SK-N-SH (cell line): Measurements from ENCODE around the gene CLSTN2. TPM values are rescaled to one million over a fixed set of nuclear protein-coding genes. Genes with fewer than 3 reads are reported as not detected.

Source experiments
- CTCF ChIA-PET: fragments of 300-600, 350-600 bp; formaldehyde crosslinking; extraction: SDS; loops from one replicate; lab custom pipeline; 2021; lab: Yijun Ruan, JAX
- POLR2A ChIA-PET: fragments of 350-600 bp; sonication (Branson Sonifier 250); formaldehyde crosslinking; extraction: SDS; loops from one replicate; lab custom pipeline; 2020; ENCODE audit warnings: antibody characterized with exemption, inconsistent platforms; lab: Yijun Ruan, JAX
- DNase-seq: peaks from one replicate; pipeline ENCODE4 v3.0.0; 2012
- H2AFZ ChIP-seq: fragments of 200-600 bp; sonication (generic); 2 replicates; pipeline ENCODE4 v1.8.1; 2016; ENCODE audit warnings: antibody characterized with exemption, mild to moderate bottlenecking, low read depth
- H3F3A ChIP-seq: fragments of 200-600 bp; sonication (generic); replicated peaks from 2 replicates; pipeline ENCODE3; 2016; ENCODE audit warnings: antibody characterized with exemption, mild to moderate bottlenecking; ENCODE audit not compliant: insufficient read depth
- H3K27ac ChIP-seq, 2 experiments: fragments of 200-500 bp in 1 of 2; fragments of 200-600 bp in 1 of 2; sonication (Bioruptor generic) in 1 of 2; sonication (generic), shearing (Covaris generic) in 1 of 2; 2 replicates each; pipeline versions ENCODE4 v1.5.1 to v1.6.1; 2014 to 2016; ENCODE audit warnings: low read depth in 2 of 2, inconsistent platforms in 1 of 2, low read length in 1 of 2, mild to moderate bottlenecking in 1 of 2, mixed read lengths in 1 of 2
- H3K27me3 ChIP-seq: fragments of 200-600 bp; sonication (generic), shearing (Covaris generic); 2 replicates; pipeline ENCODE4 v1.6.1; 2016; ENCODE audit warnings: mixed run types; ENCODE audit not compliant: insufficient read depth
- H3K36me3 ChIP-seq, 2 experiments: fragments of 200-500 bp in 1 of 2; fragments of 200-600 bp in 1 of 2; sonication (Bioruptor generic) in 1 of 2; sonication (generic) in 1 of 2; replicated peaks in 1 of 2; 2 replicates each; pipeline versions ENCODE3 to v1.5.1; 2014 to 2016; ENCODE audit warnings: low read length in 1 of 2, mild to moderate bottlenecking in 1 of 2; ENCODE audit not compliant: insufficient read depth in 2 of 2, control insufficient read depth in 1 of 2
- H3K4me1 ChIP-seq, 2 experiments: fragments of 200-500 bp in 1 of 2; fragments of 200-600 bp in 1 of 2; sonication (Bioruptor generic) in 1 of 2; sonication (generic), shearing (Covaris generic) in 1 of 2; 2 replicates each; pipeline versions ENCODE4 v1.5.1 to v1.6.1; 2014 to 2016; ENCODE audit warnings: low read depth in 1 of 2, low read length in 1 of 2, mixed run types in 1 of 2; ENCODE audit not compliant: insufficient read depth in 2 of 2, control insufficient read depth in 1 of 2
- H3K4me2 ChIP-seq: fragments of 200-600 bp; sonication (generic), shearing (Covaris generic); 2 replicates; pipeline ENCODE4 v1.6.1; 2017; ENCODE audit warnings: mixed run types
- H3K4me3 ChIP-seq, 2 experiments: fragments of 200-500 bp in 1 of 2; fragments of 200-600 bp in 1 of 2; sonication (Bioruptor generic) in 1 of 2; sonication (generic), shearing (Covaris generic) in 1 of 2; 2 replicates each; pipeline versions ENCODE4 v1.5.1 to v1.8.1; 2014 to 2016; ENCODE audit warnings: low read depth in 2 of 2, inconsistent platforms in 1 of 2, low read length in 1 of 2, mild to moderate bottlenecking in 1 of 2, mixed read lengths in 1 of 2, moderate library complexity in 1 of 2
- H3K79me2 ChIP-seq: fragments of 200-600 bp; sonication (generic); 2 replicates; pipeline ENCODE4 v1.8.1; 2017; ENCODE audit warnings: mild to moderate bottlenecking; ENCODE audit not compliant: insufficient read depth
- H3K9ac ChIP-seq: fragments of 200-600 bp; sonication (generic); 2 replicates; pipeline ENCODE4 v1.6.1; 2017; ENCODE audit warnings: mixed run types
- H3K9me2 ChIP-seq: fragments of 200-600 bp; sonication (generic); 2 replicates; pipeline ENCODE4 v1.6.1; 2017; ENCODE audit warnings: mixed run types
- H3K9me3 ChIP-seq: fragments of 200-600 bp; sonication (generic); 2 replicates; pipeline ENCODE4 v1.6.1; 2017; ENCODE audit warnings: mixed run types, mild to moderate bottlenecking, moderate library complexity
- H4K20me1 ChIP-seq: fragments of 200-600 bp; sonication (generic); 2 replicates; pipeline ENCODE4 v1.6.1; 2017; ENCODE audit warnings: mild to moderate bottlenecking, mixed run types; ENCODE audit not compliant: insufficient read depth
- CTCF ChIP-seq: fragments of 200-600 bp; sonication (generic); IDR thresholded peaks from 2 replicates; pipeline ENCODE4 v1.6.1; 2017; ENCODE audit warnings: antibody characterized with exemption, mild to moderate bottlenecking, moderate library complexity
- ELF1 ChIP-seq: IDR thresholded peaks from 2 replicates; pipeline ENCODE4 v1.4.0; 2012
- EP300 ChIP-seq, 2 experiments: IDR thresholded peaks; 2 replicates each; pipeline versions ENCODE4 v1.4.0 to v1.6.1; 2012; ENCODE audit warnings: borderline replicate concordance in 1 of 2, low read depth in 1 of 2, low read length in 1 of 2
- EZH2phosphoT487 ChIP-seq: fragments of 200-600 bp; sonication (generic); IDR thresholded peaks from 2 replicates; pipeline ENCODE4 v1.6.1; 2017; ENCODE audit warnings: low read depth, mixed run types, mild to moderate bottlenecking, antibody characterized with exemption, moderate library complexity, borderline replicate concordance
- FOSL2 ChIP-seq: IDR thresholded peaks from 2 replicates; pipeline ENCODE4 v1.4.0; 2012; ENCODE audit warnings: low read depth, mild to moderate bottlenecking, moderate library complexity, borderline replicate concordance
- GATA2 ChIP-seq: sonication (generic); formaldehyde crosslinking; IDR thresholded peaks from 2 replicates; pipeline ENCODE4 v1.5.0; 2020; ENCODE audit warnings: mild to moderate bottlenecking, missing genetic modification reagents
- IRF3 ChIP-seq: fragments of 150-350 bp; IDR thresholded peaks from 2 replicates; pipeline ENCODE4 v1.6.1; 2016; ENCODE audit warnings: mild to moderate bottlenecking, low read depth, low read length
- JUND ChIP-seq: IDR thresholded peaks from 2 replicates; pipeline ENCODE4 v1.4.0; 2012
- NFIC ChIP-seq: IDR thresholded peaks from 2 replicates; pipeline ENCODE4 v1.4.0; 2012; ENCODE audit warnings: borderline replicate concordance
- NRF1 ChIP-seq: IDR thresholded peaks from 2 replicates; pipeline ENCODE4 v1.6.1; 2012; ENCODE audit warnings: low read depth, mild to moderate bottlenecking, low read length
- RAD21 ChIP-seq: IDR thresholded peaks from 2 replicates; pipeline ENCODE4 v1.6.1; 2012; ENCODE audit warnings: mild to moderate bottlenecking, low read length
- RFX5 ChIP-seq: IDR thresholded peaks from 2 replicates; pipeline ENCODE4 v1.6.1; 2012; ENCODE audit warnings: mild to moderate bottlenecking, improper control_type of control experiment, low read length
- RXRA ChIP-seq: IDR thresholded peaks from 2 replicates; pipeline ENCODE4 v1.4.0; 2012; ENCODE audit warnings: low read depth, mild to moderate bottlenecking, borderline replicate concordance
- SIN3A ChIP-seq: IDR thresholded peaks from 2 replicates; pipeline ENCODE4 v1.6.1; 2012; ENCODE audit warnings: low read depth, mild to moderate bottlenecking, low read length, moderate library complexity, borderline replicate concordance
- SMC3 ChIP-seq: IDR thresholded peaks from 2 replicates; pipeline ENCODE4 v1.6.1; 2012; ENCODE audit warnings: low read depth, low read length, improper control_type of control experiment
- TEAD4 ChIP-seq: IDR thresholded peaks from 2 replicates; pipeline ENCODE4 v1.4.0; 2012; ENCODE audit warnings: mild to moderate bottlenecking, borderline replicate concordance; ENCODE audit not compliant: insufficient read depth
- WGBS: methylation state at CpG from one replicate; pipeline ENCODE4 v1.1.6; 2017; ENCODE audit warnings: low lambda C conversion rate; 5-methylcytosine and 5-hydroxymethylcytosine counted together
- polyA plus RNA-seq, 3 experiments: library from polyadenylated mRNA; depleted of rRNA; stranded (reverse); fragments of >200 nt; gene quantifications; 2 replicates each; pipeline ENCODE4 v1.2.3, GENCODE V29; 2012
- TF ChIP-seq, protein P1 (sequence below): IDR thresholded peaks from 2 replicates; pipeline ENCODE4 v1.4.0; 2012; ENCODE audit warnings: low read depth, borderline replicate concordance
- TF ChIP-seq, protein P2 (sequence below): fragments of 150-350 bp; IDR thresholded peaks from 2 replicates; pipeline ENCODE4 v1.6.1; 2017; ENCODE audit warnings: antibody characterized with exemption, low read length, low read depth, borderline replicate concordance
- TF ChIP-seq, protein P3 (sequence below): IDR thresholded peaks from 2 replicates; pipeline ENCODE4 v1.4.0; 2012; ENCODE audit warnings: low read depth, borderline replicate concordance
- TF ChIP-seq, protein P4 (sequence below): IDR thresholded peaks from 2 replicates; pipeline ENCODE4 v1.6.1; 2012; ENCODE audit warnings: mild to moderate bottlenecking, low read depth, low read length, moderate library complexity

CLSTN2 gene
- polyA plus RNA-seq, 1 of the 3 experiments (the other 2 are of a cell fraction), result 0.02 TPM

GRCh38 chr3:140552403-140552802 is 617.4 kb downstream of the CLSTN2 start:
- H3K27me3 ChIP-seq, result no peaks in the 10 kb centered on the region
- no peak overlapping the region for H3K4me2 ChIP-seq
- H3F3A ChIP-seq, result no peaks in the 10 kb centered on the region
- no peaks in the 10 kb centered on the region for H3K79me2 ChIP-seq
- H3K36me3 ChIP-seq, result no peaks in the 10 kb centered on the region
- H3K4me3 ChIP-seq, result no peak overlapping the region
- H2AFZ ChIP-seq, result no peak overlapping the region
- TF ChIP-seq CTCF (no peak), IRF3 (no peak), RFX5 (no peak), RXRA (no peak), SMC3 (no peak), TEAD4 (no peak), JUND (no peak), SIN3A (no peak), NRF1 (no peak), RAD21 (no peak), EP300 (IDR thresholded peaks at IDR 0.05; ENCODE audit: borderline replicate concordance in 1 of 2, low read depth in 1 of 2, low read length in 1 of 2) (no peak), EZH2phosphoT487 (no peak), NFIC (no peak), GATA2 (CRISPR knock-in tag) (no peak), FOSL2 (no peak), ELF1 (no peak)
- TF ChIP-seq, protein P1, sequence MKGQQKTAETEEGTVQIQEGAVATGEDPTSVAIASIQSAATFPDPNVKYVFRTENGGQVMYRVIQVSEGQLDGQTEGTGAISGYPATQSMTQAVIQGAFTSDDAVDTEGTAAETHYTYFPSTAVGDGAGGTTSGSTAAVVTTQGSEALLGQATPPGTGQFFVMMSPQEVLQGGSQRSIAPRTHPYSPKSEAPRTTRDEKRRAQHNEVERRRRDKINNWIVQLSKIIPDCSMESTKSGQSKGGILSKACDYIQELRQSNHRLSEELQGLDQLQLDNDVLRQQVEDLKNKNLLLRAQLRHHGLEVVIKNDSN, result no peak
- TF ChIP-seq, protein P2, sequence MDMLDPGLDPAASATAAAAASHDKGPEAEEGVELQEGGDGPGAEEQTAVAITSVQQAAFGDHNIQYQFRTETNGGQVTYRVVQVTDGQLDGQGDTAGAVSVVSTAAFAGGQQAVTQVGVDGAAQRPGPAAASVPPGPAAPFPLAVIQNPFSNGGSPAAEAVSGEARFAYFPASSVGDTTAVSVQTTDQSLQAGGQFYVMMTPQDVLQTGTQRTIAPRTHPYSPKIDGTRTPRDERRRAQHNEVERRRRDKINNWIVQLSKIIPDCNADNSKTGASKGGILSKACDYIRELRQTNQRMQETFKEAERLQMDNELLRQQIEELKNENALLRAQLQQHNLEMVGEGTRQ, result no peak
- TF ChIP-seq, protein P3, sequence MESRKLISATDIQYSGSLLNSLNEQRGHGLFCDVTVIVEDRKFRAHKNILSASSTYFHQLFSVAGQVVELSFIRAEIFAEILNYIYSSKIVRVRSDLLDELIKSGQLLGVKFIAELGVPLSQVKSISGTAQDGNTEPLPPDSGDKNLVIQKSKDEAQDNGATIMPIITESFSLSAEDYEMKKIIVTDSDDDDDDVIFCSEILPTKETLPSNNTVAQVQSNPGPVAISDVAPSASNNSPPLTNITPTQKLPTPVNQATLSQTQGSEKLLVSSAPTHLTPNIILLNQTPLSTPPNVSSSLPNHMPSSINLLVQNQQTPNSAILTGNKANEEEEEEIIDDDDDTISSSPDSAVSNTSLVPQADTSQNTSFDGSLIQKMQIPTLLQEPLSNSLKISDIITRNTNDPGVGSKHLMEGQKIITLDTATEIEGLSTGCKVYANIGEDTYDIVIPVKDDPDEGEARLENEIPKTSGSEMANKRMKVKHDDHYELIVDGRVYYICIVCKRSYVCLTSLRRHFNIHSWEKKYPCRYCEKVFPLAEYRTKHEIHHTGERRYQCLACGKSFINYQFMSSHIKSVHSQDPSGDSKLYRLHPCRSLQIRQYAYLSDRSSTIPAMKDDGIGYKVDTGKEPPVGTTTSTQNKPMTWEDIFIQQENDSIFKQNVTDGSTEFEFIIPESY, result no peak
- TF ChIP-seq, protein P4, sequence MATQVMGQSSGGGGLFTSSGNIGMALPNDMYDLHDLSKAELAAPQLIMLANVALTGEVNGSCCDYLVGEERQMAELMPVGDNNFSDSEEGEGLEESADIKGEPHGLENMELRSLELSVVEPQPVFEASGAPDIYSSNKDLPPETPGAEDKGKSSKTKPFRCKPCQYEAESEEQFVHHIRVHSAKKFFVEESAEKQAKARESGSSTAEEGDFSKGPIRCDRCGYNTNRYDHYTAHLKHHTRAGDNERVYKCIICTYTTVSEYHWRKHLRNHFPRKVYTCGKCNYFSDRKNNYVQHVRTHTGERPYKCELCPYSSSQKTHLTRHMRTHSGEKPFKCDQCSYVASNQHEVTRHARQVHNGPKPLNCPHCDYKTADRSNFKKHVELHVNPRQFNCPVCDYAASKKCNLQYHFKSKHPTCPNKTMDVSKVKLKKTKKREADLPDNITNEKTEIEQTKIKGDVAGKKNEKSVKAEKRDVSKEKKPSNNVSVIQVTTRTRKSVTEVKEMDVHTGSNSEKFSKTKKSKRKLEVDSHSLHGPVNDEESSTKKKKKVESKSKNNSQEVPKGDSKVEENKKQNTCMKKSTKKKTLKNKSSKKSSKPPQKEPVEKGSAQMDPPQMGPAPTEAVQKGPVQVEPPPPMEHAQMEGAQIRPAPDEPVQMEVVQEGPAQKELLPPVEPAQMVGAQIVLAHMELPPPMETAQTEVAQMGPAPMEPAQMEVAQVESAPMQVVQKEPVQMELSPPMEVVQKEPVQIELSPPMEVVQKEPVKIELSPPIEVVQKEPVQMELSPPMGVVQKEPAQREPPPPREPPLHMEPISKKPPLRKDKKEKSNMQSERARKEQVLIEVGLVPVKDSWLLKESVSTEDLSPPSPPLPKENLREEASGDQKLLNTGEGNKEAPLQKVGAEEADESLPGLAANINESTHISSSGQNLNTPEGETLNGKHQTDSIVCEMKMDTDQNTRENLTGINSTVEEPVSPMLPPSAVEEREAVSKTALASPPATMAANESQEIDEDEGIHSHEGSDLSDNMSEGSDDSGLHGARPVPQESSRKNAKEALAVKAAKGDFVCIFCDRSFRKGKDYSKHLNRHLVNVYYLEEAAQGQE, result no peak
- H4K20me1 ChIP-seq, result no peaks in the 10 kb centered on the region
- H3K9ac ChIP-seq, result no peak overlapping the region
- no peaks in the 10 kb centered on the region for H3K9me2 ChIP-seq
- no peaks in the 10 kb centered on the region for H3K4me1 ChIP-seq
- WGBS, result 15% methylated on average over 2 of the region's 2 CpGs
- ChIA-PET POLR2A (no interaction called here), CTCF (no interaction called here)
- H3K9me3 ChIP-seq, result no peaks in the 10 kb centered on the region
- H3K27ac ChIP-seq, result no peak overlapping the region
- no peak for DNase-seq
